HCT116 (cell line): ENCODE measurements around the gene KRTAP10-10. TPM values are rescaled to one million over a fixed set of nuclear protein-coding genes. Genes with fewer than 3 reads are reported as not detected.

ENCODE experiments used
- ATAC-seq: fragments of 200-7000 bp; cut with Tn5 transposase; 2 replicates; pipeline ENCODE4 v1.9.1; 2020; ENCODE audit warnings: mild to moderate bottlenecking, moderate library complexity
- BruUV-seq: library from RNA; stranded (reverse); fragments of 400-500 nt; replicated peaks from 2 replicates; lab custom pipeline; 2021; lab: Mats Ljungman, UMichigan
- CTCF ChIA-PET: fragments of 300-600 bp; sonication (Branson Sonifier 250); formaldehyde crosslinking; loops from one replicate; lab custom pipeline; 2021; ENCODE audit warnings: antibody characterized with exemption; lab: Charles Lee
- POLR2A ChIA-PET: fragments of 300-600, 350-600 bp; sonication (Branson Sonifier 250); formaldehyde crosslinking; loops from one replicate; lab custom pipeline; 2021; ENCODE audit warnings: antibody characterized with exemption; lab: Charles Lee
- RAD21 ChIA-PET, 2 experiments: fragments of 300-600 bp; sonication (Branson Sonifier 250); formaldehyde crosslinking; loops; one replicate each; lab custom pipeline; 2023; ENCODE audit warnings: low total read pairs in 2 of 2; ENCODE audit not compliant: uncharacterized antibody in 2 of 2, unreplicated experiment in 2 of 2, low non-redundant PET in 1 of 2; lab: Charles Lee
- DNase-seq: peaks from one replicate; pipeline ENCODE4 v3.0.0-alpha.2; 2010; ENCODE audit warnings: low read depth, low spot score
- H2AFZ ChIP-seq: fragments of 200-600 bp; shearing (Covaris generic), sonication (generic); 2 replicates; pipeline ENCODE4 v1.6.1; 2017; ENCODE audit warnings: low read depth, mixed run types, mixed read lengths, antibody characterized with exemption, low read length; ENCODE audit not compliant: poor library complexity, severe bottlenecking
- H3K27ac ChIP-seq: 2 replicates; pipeline ENCODE4 v1.5.1; 2012; ENCODE audit warnings: low read depth, low read length
- H3K27me3 ChIP-seq: fragments of 200-600 bp; sonication (generic); 2 replicates; pipeline ENCODE4 v1.6.1; 2016; ENCODE audit warnings: mixed run types, low read length, mixed read lengths; ENCODE audit not compliant: insufficient read depth
- H3K36me3 ChIP-seq, 2 experiments: fragments of 200-500 bp in 1 of 2; fragments of 200-600 bp in 1 of 2; sonication (Bioruptor generic) in 1 of 2; sonication (generic) in 1 of 2; 2 replicates each; pipeline versions ENCODE4 v1.5.1 to v1.6.1; 2014 to 2016; ENCODE audit warnings: low read length in 2 of 2, inconsistent platforms in 1 of 2, mixed read lengths in 1 of 2, mixed run types in 1 of 2; ENCODE audit not compliant: insufficient read depth in 2 of 2, control insufficient read depth in 1 of 2
- H3K4me1 ChIP-seq, 2 experiments: fragments of 200-600 bp in 1 of 2; sonication (generic) in 1 of 2; 2 replicates each; pipeline versions ENCODE4 v1.5.1 to v1.6.1; 2012 to 2017; ENCODE audit warnings: low read length in 2 of 2, inconsistent platforms in 1 of 2, mild to moderate bottlenecking in 1 of 2, mixed read lengths in 1 of 2, mixed run types in 1 of 2, moderate library complexity in 1 of 2; ENCODE audit not compliant: insufficient read depth in 2 of 2, control insufficient read depth in 1 of 2
- H3K4me2 ChIP-seq: fragments of 200-600 bp; sonication (generic); 2 replicates; pipeline ENCODE4 v1.6.1; 2017; ENCODE audit warnings: mixed run types, low read length, mixed read lengths
- H3K4me3 ChIP-seq, 2 experiments: fragments of 200-600 bp in 1 of 2; sonication (generic) in 1 of 2; replicated peaks in 1 of 2; 2 replicates each; pipeline ENCODE4 v1.5.1; 2011 to 2016; ENCODE audit warnings: low read length in 2 of 2, control low read depth in 1 of 2, low read depth in 1 of 2, mild to moderate bottlenecking in 1 of 2, mixed read lengths in 1 of 2, mixed run types in 1 of 2
- H3K79me2 ChIP-seq: fragments of 200-600 bp; sonication (generic); 2 replicates; pipeline ENCODE4 v1.6.1; 2017; ENCODE audit warnings: mild to moderate bottlenecking, mixed run types, low read length, moderate library complexity, mixed read lengths; ENCODE audit not compliant: insufficient read depth
- H3K9ac ChIP-seq: fragments of 200-600 bp; sonication (generic); 2 replicates; pipeline ENCODE4 v1.6.1; 2016; ENCODE audit warnings: low read length, mixed read lengths
- H3K9me2 ChIP-seq: fragments of 200-600 bp; sonication (generic), shearing (Covaris generic); 2 replicates; pipeline ENCODE4 v1.6.1; 2017; ENCODE audit warnings: mixed run types, mild to moderate bottlenecking, moderate library complexity; ENCODE audit not compliant: insufficient read depth
- H3K9me3 ChIP-seq, 2 experiments: fragments of 200-500 bp in 1 of 2; fragments of 200-600 bp in 1 of 2; sonication (Bioruptor generic) in 1 of 2; sonication (generic) in 1 of 2; 2 replicates each; pipeline ENCODE4 v1.6.1; 2014 to 2017; ENCODE audit warnings: low read length in 2 of 2, mixed read lengths in 2 of 2, inconsistent platforms in 1 of 2, low read depth in 1 of 2, mild to moderate bottlenecking in 1 of 2, mixed run types in 1 of 2, moderate library complexity in 1 of 2; ENCODE audit not compliant: control insufficient read depth in 1 of 2, insufficient read depth in 1 of 2
- H4K20me1 ChIP-seq: fragments of 200-600 bp; sonication (generic), shearing (Covaris generic); 2 replicates; pipeline ENCODE4 v1.6.1; 2017; ENCODE audit warnings: mixed run types, mild to moderate bottlenecking, moderate library complexity; ENCODE audit not compliant: insufficient read depth
- CEBPB ChIP-seq: IDR thresholded peaks from 2 replicates; pipeline ENCODE4 v1.6.1; 2012; ENCODE audit warnings: low read depth
- EGR1 ChIP-seq: IDR thresholded peaks from 2 replicates; pipeline ENCODE4 v1.6.1; 2012; ENCODE audit warnings: low read depth
- ELF1 ChIP-seq: IDR thresholded peaks from 2 replicates; pipeline ENCODE4 v1.6.1; 2012; ENCODE audit warnings: low read depth, borderline replicate concordance
- EZH2 ChIP-seq: fragments of 200-600 bp; sonication (generic); IDR thresholded peaks from 2 replicates; pipeline ENCODE4 v1.6.1; 2017; ENCODE audit warnings: antibody characterized with exemption, mixed run types
- EZH2phosphoT487 ChIP-seq: fragments of 200-600 bp; IDR thresholded peaks from 2 replicates; pipeline ENCODE4 v1.6.1; 2018; ENCODE audit warnings: antibody characterized with exemption, borderline replicate concordance
- FOSL1 ChIP-seq: IDR thresholded peaks from 2 replicates; pipeline ENCODE4 v1.6.1; 2012; ENCODE audit warnings: low read depth
- POLR2A ChIP-seq: IDR thresholded peaks from 2 replicates; pipeline ENCODE4 v1.7.0; 2011; ENCODE audit warnings: borderline replicate concordance; ENCODE audit not compliant: insufficient read depth, insufficient read length; ENCODE audit errors: extremely low read depth
- SIN3A ChIP-seq: IDR thresholded peaks from 2 replicates; pipeline ENCODE4 v1.6.1; 2012; ENCODE audit warnings: low read depth
- SP1 ChIP-seq: IDR thresholded peaks from 2 replicates; pipeline ENCODE4 v1.6.1; 2012; ENCODE audit warnings: low read depth
- SRF ChIP-seq: IDR thresholded peaks from 2 replicates; pipeline ENCODE4 v1.6.1; 2012; ENCODE audit warnings: low read depth
- TCF7L2 ChIP-seq: IDR thresholded peaks from 2 replicates; pipeline ENCODE4 v1.7.0; 2011; ENCODE audit warnings: borderline replicate concordance, inconsistent platforms; ENCODE audit not compliant: insufficient read depth, insufficient read length; ENCODE audit errors: extremely low read depth
- YY1 ChIP-seq: IDR thresholded peaks from 2 replicates; pipeline ENCODE4 v1.6.1; 2011; ENCODE audit warnings: low read length, low read depth, moderate library complexity, mild to moderate bottlenecking; ENCODE audit not compliant: insufficient replicate concordance; ENCODE audit errors: extremely low read depth
- ZFX ChIP-seq: fragments of 450-650 bp; IDR thresholded peaks from 2 replicates; pipeline ENCODE4 v1.6.1; 2017
- ZNF274 ChIP-seq: fragments of 200-500 bp; sonication (Bioruptor generic); IDR thresholded peaks from 2 replicates; pipeline ENCODE4 v1.6.1; 2014; ENCODE audit warnings: mild to moderate bottlenecking, low read depth, low read length, inconsistent platforms
- intact Hi-C: fragments of 100-400 bp; cut with micrococcal nuclease; formaldehyde crosslinking; loops from 2 replicates; pipeline ENCODE4 v1.10.0; 2022
- total RNA-seq: library from RNA; stranded (reverse); gene quantifications from one replicate; pipeline ENCODE4 v1.2.1, GENCODE V29; 2021; ENCODE audit not compliant: unreplicated experiment
- TF ChIP-seq, protein P1 (sequence below): IDR thresholded peaks from 2 replicates; pipeline ENCODE4 v1.6.1; 2012
- TF ChIP-seq, protein P2 (sequence below): IDR thresholded peaks from 2 replicates; pipeline ENCODE4 v1.6.1; 2011; ENCODE audit warnings: mild to moderate bottlenecking, low read length, moderate library complexity; ENCODE audit not compliant: insufficient replicate concordance; ENCODE audit errors: extremely low read depth
- TF ChIP-seq, protein P3 (sequence below), 3 experiments: fragments of 200-600 bp in 1 of 3; sonication (generic) in 1 of 3; IDR thresholded peaks in 2 of 3; conservative IDR thresholded peaks in 1 of 3; 2 replicates each; pipeline ENCODE4 v1.5.1; 2012 to 2017; ENCODE audit warnings: low read depth in 2 of 3, low read length in 2 of 3, antibody characterized with exemption in 1 of 3, borderline replicate concordance in 1 of 3, control low read depth in 1 of 3, mild to moderate bottlenecking in 1 of 3, mixed read lengths in 1 of 3, mixed run types in 1 of 3, moderate library complexity in 1 of 3; ENCODE audit not compliant: insufficient read depth in 1 of 3
- TF ChIP-seq, protein P4 (sequence below): IDR thresholded peaks from 2 replicates; pipeline ENCODE4 v1.6.1; 2012; ENCODE audit warnings: low read depth
- TF ChIP-seq, protein P5 (sequence below): IDR thresholded peaks from 2 replicates; pipeline ENCODE4 v1.6.1; 2012

KRTAP10-10 gene
- total RNA-seq, 1 experiment from 2014 or later, result not detected

- Histone ChIP-seq H3K27me3 (no peaks in the 10 kb centered on the region), H3K27ac (no peak overlapping the region), H3K36me3 (no peaks in the 10 kb centered on the region), H3K79me2 (no peaks in the 10 kb centered on the region), H4K20me1 (no peaks in the 10 kb centered on the region), H2AFZ (no peak overlapping the region), H3K9me3 (peaks cover 0 to 4% of the 10 kb centered on the region in 2 experiments; a peak in 2 of 4 replicates), H3K9me2 (no peaks in the 10 kb centered on the region), H3K9ac (no peak overlapping the region), H3K4me1 (no peaks in the 10 kb centered on the region), H3K4me2 (no peak overlapping the region), H3K4me3 (no peak overlapping the region)
- intact Hi-C loops, result no loop called here
- BruUV-seq, result no TSS peak
- no peak for DNase-seq
- TF ChIP-seq, protein P1, sequence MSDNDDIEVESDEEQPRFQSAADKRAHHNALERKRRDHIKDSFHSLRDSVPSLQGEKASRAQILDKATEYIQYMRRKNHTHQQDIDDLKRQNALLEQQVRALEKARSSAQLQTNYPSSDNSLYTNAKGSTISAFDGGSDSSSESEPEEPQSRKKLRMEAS, result no peak
- TF ChIP-seq POLR2A, result no peak
- TF ChIP-seq EGR1, result no peak
- TF ChIP-seq, protein P2, sequence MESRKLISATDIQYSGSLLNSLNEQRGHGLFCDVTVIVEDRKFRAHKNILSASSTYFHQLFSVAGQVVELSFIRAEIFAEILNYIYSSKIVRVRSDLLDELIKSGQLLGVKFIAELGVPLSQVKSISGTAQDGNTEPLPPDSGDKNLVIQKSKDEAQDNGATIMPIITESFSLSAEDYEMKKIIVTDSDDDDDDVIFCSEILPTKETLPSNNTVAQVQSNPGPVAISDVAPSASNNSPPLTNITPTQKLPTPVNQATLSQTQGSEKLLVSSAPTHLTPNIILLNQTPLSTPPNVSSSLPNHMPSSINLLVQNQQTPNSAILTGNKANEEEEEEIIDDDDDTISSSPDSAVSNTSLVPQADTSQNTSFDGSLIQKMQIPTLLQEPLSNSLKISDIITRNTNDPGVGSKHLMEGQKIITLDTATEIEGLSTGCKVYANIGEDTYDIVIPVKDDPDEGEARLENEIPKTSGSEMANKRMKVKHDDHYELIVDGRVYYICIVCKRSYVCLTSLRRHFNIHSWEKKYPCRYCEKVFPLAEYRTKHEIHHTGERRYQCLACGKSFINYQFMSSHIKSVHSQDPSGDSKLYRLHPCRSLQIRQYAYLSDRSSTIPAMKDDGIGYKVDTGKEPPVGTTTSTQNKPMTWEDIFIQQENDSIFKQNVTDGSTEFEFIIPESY, result no peak
- TF ChIP-seq CEBPB, result no peak
- no peak for TF ChIP-seq TCF7L2
- TF ChIP-seq SP1, result no peak
- no peak for TF ChIP-seq EZH2
- TF ChIP-seq, protein P3, sequence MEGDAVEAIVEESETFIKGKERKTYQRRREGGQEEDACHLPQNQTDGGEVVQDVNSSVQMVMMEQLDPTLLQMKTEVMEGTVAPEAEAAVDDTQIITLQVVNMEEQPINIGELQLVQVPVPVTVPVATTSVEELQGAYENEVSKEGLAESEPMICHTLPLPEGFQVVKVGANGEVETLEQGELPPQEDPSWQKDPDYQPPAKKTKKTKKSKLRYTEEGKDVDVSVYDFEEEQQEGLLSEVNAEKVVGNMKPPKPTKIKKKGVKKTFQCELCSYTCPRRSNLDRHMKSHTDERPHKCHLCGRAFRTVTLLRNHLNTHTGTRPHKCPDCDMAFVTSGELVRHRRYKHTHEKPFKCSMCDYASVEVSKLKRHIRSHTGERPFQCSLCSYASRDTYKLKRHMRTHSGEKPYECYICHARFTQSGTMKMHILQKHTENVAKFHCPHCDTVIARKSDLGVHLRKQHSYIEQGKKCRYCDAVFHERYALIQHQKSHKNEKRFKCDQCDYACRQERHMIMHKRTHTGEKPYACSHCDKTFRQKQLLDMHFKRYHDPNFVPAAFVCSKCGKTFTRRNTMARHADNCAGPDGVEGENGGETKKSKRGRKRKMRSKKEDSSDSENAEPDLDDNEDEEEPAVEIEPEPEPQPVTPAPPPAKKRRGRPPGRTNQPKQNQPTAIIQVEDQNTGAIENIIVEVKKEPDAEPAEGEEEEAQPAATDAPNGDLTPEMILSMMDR (IDR thresholded peaks at IDR 0.05 in 2 of 3, conservative IDR thresholded peaks at IDR 0.05 in 1 of 3; ENCODE audit: borderline replicate concordance in 1 of 3, insufficient read depth in 1 of 3, low read depth in 2 of 3, low read length in 2 of 3), result no peak
- TF ChIP-seq EZH2phosphoT487, result no peak
- TF ChIP-seq ZNF274, result no peak
- TF ChIP-seq SRF, result no peak
- TF ChIP-seq, protein P4, sequence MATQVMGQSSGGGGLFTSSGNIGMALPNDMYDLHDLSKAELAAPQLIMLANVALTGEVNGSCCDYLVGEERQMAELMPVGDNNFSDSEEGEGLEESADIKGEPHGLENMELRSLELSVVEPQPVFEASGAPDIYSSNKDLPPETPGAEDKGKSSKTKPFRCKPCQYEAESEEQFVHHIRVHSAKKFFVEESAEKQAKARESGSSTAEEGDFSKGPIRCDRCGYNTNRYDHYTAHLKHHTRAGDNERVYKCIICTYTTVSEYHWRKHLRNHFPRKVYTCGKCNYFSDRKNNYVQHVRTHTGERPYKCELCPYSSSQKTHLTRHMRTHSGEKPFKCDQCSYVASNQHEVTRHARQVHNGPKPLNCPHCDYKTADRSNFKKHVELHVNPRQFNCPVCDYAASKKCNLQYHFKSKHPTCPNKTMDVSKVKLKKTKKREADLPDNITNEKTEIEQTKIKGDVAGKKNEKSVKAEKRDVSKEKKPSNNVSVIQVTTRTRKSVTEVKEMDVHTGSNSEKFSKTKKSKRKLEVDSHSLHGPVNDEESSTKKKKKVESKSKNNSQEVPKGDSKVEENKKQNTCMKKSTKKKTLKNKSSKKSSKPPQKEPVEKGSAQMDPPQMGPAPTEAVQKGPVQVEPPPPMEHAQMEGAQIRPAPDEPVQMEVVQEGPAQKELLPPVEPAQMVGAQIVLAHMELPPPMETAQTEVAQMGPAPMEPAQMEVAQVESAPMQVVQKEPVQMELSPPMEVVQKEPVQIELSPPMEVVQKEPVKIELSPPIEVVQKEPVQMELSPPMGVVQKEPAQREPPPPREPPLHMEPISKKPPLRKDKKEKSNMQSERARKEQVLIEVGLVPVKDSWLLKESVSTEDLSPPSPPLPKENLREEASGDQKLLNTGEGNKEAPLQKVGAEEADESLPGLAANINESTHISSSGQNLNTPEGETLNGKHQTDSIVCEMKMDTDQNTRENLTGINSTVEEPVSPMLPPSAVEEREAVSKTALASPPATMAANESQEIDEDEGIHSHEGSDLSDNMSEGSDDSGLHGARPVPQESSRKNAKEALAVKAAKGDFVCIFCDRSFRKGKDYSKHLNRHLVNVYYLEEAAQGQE, result no peak
- TF ChIP-seq ZFX, result no peak
- no peak for TF ChIP-seq ELF1
- TF ChIP-seq, protein P5, sequence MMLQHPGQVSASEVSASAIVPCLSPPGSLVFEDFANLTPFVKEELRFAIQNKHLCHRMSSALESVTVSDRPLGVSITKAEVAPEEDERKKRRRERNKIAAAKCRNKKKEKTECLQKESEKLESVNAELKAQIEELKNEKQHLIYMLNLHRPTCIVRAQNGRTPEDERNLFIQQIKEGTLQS, result no peak
- TF ChIP-seq SIN3A, result no peak
- no peak for TF ChIP-seq YY1
- no peak for TF ChIP-seq FOSL1
- ChIA-PET RAD21 (no interaction called here), POLR2A (no interaction called here), CTCF (no interaction called here)
- ATAC-seq, result no peak
These were observed 50.5 kb downstream of the KRTAP10-10 start for GRCh38 chr21:44687671-44688070.
